Neural progenitor cell (in vitro differentiated cells): ENCODE results near the gene ASB15.

Experiments
- CTCF ChIP-seq: fragments of 200-600 bp; sonication (generic); IDR thresholded peaks from 2 replicates; pipeline ENCODE4 v1.5.1; 2017; ENCODE audit warnings: antibody characterized with exemption, mild to moderate bottlenecking
- EZH2 ChIP-seq: fragments of 200-600 bp; sonication (generic); IDR thresholded peaks from 2 replicates; pipeline ENCODE4 v1.6.1; 2017; ENCODE audit warnings: antibody characterized with exemption, mild to moderate bottlenecking, moderate library complexity
- EZH2phosphoT487 ChIP-seq: fragments of 200-600 bp; sonication (generic); IDR thresholded peaks from 2 replicates; pipeline ENCODE4 v1.6.1; 2017; ENCODE audit warnings: antibody characterized with exemption

GRCh38 chr7:123615344-123615743 lies 13.7 kb downstream of the ASB15 start:
- no peak for TF ChIP-seq CTCF
- TF ChIP-seq EZH2 = no peak
- no peak for TF ChIP-seq EZH2phosphoT487
